ENCODE results near the gene HPCAL1.
"Not testable (repeated sequence)": the region's sequence is repeated elsewhere in the genome, so short reads cannot be mapped to it uniquely, and the experiment has no call there.

HPCAL1 gene

GRCh38 chr2:10293603-10294002 lies 9.1 kb upstream of the HPCAL1 start:
- DNase-seq (ENCODE audit: low read depth), result no peak
- no peak for TF ChIP-seq CTCF (IDR thresholded peaks at IDR 0.05; ENCODE audit: low read depth, low read length, missing control alignments)

GRCh38 chr2:10294077-10294476 lies 8.6 kb upstream of the HPCAL1 start:
- DNase-seq (ENCODE audit: low read depth), result no peak
- no peak for TF ChIP-seq CTCF (IDR thresholded peaks at IDR 0.05; ENCODE audit: low read depth, low read length, missing control alignments)
- H3K4me3 ChIP-seq (ENCODE audit: low read depth, low read length), result no peak overlapping the region

More at GRCh38 chr2:10293603-10294002, 9.1 kb upstream of the HPCAL1 start:
- no peak overlapping the region for H3K4me3 ChIP-seq (ENCODE audit: low read depth, low read length)

- not testable (repeated sequence) for DNase-seq (ENCODE audit: low read depth); H3K4me3 ChIP-seq (ENCODE audit: low read depth, low read length)
Observed at GRCh38 chr2:10295649-10296048, 7.1 kb upstream of the HPCAL1 start.

- no peak overlapping the region for H3K4me3 ChIP-seq (ENCODE audit: low read depth, low read length)
- no peak for TF ChIP-seq CTCF (IDR thresholded peaks at IDR 0.05; ENCODE audit: low read depth, low read length, missing control alignments)
- no peak for DNase-seq (ENCODE audit: low read depth)
Observed at GRCh38 chr2:10296142-10296541, 6.6 kb upstream of the HPCAL1 start.

- DNase-seq (ENCODE audit: low read depth), result no peak
Observed at GRCh38 chr2:10297191-10297830, 5.4 kb upstream of the HPCAL1 start.

GRCh38 chr2:10297959-10298531 lies 4.7 kb upstream of the HPCAL1 start:
- no peak overlapping the region for H3K4me3 ChIP-seq (ENCODE audit: low read depth, low read length)
- TF ChIP-seq CTCF (IDR thresholded peaks at IDR 0.05; ENCODE audit: low read depth, low read length, missing control alignments), result no peak
- DNase-seq (ENCODE audit: low read depth), result no peak

More at GRCh38 chr2:10297191-10297830, 5.4 kb upstream of the HPCAL1 start:
- no peak overlapping the region for H3K4me3 ChIP-seq (ENCODE audit: low read depth, low read length)
- TF ChIP-seq CTCF (IDR thresholded peaks at IDR 0.05; ENCODE audit: low read depth, low read length, missing control alignments), result no peak

GRCh38 chr2:10298777-10299176 lies 3.9 kb upstream of the HPCAL1 start:
- DNase-seq (ENCODE audit: low read depth); H3K4me3 ChIP-seq (ENCODE audit: low read depth, low read length): not testable (repeated sequence)

- no peak overlapping the region for H3K4me3 ChIP-seq (ENCODE audit: low read depth, low read length)
- DNase-seq (ENCODE audit: low read depth), result no peak
- no peak for TF ChIP-seq CTCF (IDR thresholded peaks at IDR 0.05; ENCODE audit: low read depth, low read length, missing control alignments)
Observed at GRCh38 chr2:10300328-10300920, 2.3 kb upstream of the HPCAL1 start.

All from GM12864 (cell line).